Ureter (tissue), 1 donor: Measurements from ENCODE around the gene TMX3. TPM values are rescaled to one million over a fixed set of nuclear protein-coding genes. Genes with fewer than 3 reads are reported as not detected.

ENCODE experiments used
- DNase-seq: peaks from one replicate; pipeline ENCODE4 v3.0.0-alpha.2; 2020; ENCODE audit warnings: low spot score
- total RNA-seq: library from RNA; stranded (reverse); gene quantifications from one replicate; pipeline ENCODE4 v1.2.4, GENCODE V29; 2023
- donor health status: DM: yes; HTN: yes; CAD: no.

TMX3 gene
- 67.5 TPM for total RNA-seq

GRCh38 chr18:68714712-68715496 is at the start of gene TMX3:
TSS of gene TMX3 (minus strand) at chr18:68715108. CDS start at chr18:68714981, 127 bp downstream.
- DNase-seq: peak; percentile 89

GRCh38 chr18:68764016-68764415 is 49.1 kb upstream of the TMX3 start:
- no peak for DNase-seq

GRCh38 chr18:68763083-68763482 is 48.2 kb upstream of the TMX3 start:
- DNase-seq: no peak

- no peak for DNase-seq
Measured at GRCh38 chr18:68759308-68759707, 44.4 kb upstream of the TMX3 start.

GRCh38 chr18:68757126-68757525 is 42.2 kb upstream of the TMX3 start:
- no peak for DNase-seq

GRCh38 chr18:68742206-68742605 is 27.3 kb upstream of the TMX3 start:
- DNase-seq: no peak

GRCh38 chr18:68740966-68741365 is 26.1 kb upstream of the TMX3 start:
- no peak for DNase-seq

- no peak for DNase-seq
Measured at GRCh38 chr18:68739462-68739861, 24.6 kb upstream of the TMX3 start.

GRCh38 chr18:68738564-68738963 is 23.7 kb upstream of the TMX3 start:
- no peak for DNase-seq

- no peak for DNase-seq
Measured at GRCh38 chr18:68735483-68736343, 20.8 kb upstream of the TMX3 start.

GRCh38 chr18:68734308-68734707 is 19.4 kb upstream of the TMX3 start:
- DNase-seq: no peak

GRCh38 chr18:68733707-68734106 is 18.8 kb upstream of the TMX3 start:
- no peak for DNase-seq

- DNase-seq: no peak
Measured at GRCh38 chr18:68728081-68728700, 13.3 kb upstream of the TMX3 start.

GRCh38 chr18:68727506-68727905 is 12.6 kb upstream of the TMX3 start:
- no peak for DNase-seq

GRCh38 chr18:68725346-68725745 is 10.4 kb upstream of the TMX3 start:
- DNase-seq: no peak

GRCh38 chr18:68724021-68724420 is 9.1 kb upstream of the TMX3 start:
- no peak for DNase-seq

- no peak for DNase-seq
Measured at GRCh38 chr18:68723539-68723938, 8.6 kb upstream of the TMX3 start.

- no peak for DNase-seq
Measured at GRCh38 chr18:68722821-68723220, 7.9 kb upstream of the TMX3 start.

- no peak for DNase-seq
Measured at GRCh38 chr18:68721681-68722583, 7.0 kb upstream of the TMX3 start.

GRCh38 chr18:68714366-68714711 is 569 bp downstream of the TMX3 start:
- no peak for DNase-seq

- no peak for DNase-seq
Measured at GRCh38 chr18:68713796-68714195, 1.1 kb downstream of the TMX3 start.

GRCh38 chr18:68713131-68713530 is 1.8 kb downstream of the TMX3 start:
- DNase-seq: no peak
